Measurements from ENCODE around the gene HSPB1. TPM values are rescaled to one million over a fixed set of nuclear protein-coding genes. Genes with fewer than 3 reads are reported as not detected.

The HSPB1 gene
- total and polyA plus RNA-seq, 12 donors, result 1,266 to 6,886 (median 2,108) TPM

DNA sequence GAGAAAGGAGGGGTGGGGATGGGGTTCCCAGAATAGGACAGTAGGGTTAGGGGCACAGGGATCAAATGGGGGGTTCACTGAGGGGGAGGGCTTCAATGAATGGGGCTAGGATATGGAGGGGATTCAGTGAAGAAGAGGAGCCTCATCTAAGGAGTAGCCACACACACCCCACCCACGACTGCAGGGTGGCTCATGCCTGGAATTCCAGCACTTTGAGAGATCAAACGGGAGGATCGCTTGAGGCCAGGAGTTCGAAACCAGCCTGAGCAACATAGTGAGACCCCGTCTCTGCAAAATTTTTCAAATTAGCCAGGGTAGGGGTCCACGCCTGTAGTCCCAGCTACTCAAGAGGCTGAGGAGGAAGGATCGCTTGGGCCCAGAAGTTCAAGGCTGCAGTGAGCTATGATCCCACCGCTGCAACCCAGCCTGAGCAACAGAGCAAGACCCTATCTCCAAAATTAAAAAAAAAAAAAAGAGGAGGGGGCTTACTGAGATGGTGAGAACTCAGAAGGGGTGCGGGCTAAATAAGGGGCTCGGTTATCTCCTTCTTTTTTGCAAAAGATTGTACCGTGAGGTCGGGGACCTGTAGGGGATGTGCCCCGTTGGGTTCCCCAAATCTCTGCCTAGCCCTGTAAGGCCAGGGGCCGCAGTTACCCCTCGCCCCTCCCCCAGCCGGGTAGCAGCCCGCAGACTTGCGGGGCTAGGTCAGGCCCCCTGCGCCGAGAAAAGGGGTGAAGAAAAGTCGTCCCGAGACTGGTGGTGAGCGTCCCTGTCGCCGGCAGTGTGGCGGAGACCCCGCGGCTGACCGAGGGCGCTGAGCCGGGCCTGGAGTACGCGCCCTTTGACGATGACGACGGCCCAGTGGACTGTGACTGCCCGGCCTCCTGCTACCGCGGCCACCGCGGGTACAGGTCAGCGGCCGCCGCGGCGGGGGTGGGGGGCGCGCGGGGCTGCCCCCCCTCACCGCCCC, 43.1 kb upstream of the HSPB1 start:
- TF ChIP-seq, protein P1, sequence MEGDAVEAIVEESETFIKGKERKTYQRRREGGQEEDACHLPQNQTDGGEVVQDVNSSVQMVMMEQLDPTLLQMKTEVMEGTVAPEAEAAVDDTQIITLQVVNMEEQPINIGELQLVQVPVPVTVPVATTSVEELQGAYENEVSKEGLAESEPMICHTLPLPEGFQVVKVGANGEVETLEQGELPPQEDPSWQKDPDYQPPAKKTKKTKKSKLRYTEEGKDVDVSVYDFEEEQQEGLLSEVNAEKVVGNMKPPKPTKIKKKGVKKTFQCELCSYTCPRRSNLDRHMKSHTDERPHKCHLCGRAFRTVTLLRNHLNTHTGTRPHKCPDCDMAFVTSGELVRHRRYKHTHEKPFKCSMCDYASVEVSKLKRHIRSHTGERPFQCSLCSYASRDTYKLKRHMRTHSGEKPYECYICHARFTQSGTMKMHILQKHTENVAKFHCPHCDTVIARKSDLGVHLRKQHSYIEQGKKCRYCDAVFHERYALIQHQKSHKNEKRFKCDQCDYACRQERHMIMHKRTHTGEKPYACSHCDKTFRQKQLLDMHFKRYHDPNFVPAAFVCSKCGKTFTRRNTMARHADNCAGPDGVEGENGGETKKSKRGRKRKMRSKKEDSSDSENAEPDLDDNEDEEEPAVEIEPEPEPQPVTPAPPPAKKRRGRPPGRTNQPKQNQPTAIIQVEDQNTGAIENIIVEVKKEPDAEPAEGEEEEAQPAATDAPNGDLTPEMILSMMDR (IDR thresholded peaks at IDR 0.05), result no peak
- peaks cover 0 to 8% (median 6%) of the 10 kb centered on the region in 9 donors for H3K4me1 ChIP-seq
- ATAC-seq, result no peak
- H3K27me3 ChIP-seq, result peaks cover 0 to 57% (median 41%) of the 10 kb centered on the region in 7 donors
- intact Hi-C loops (cut with DNase I), result loop anchor here in 4 of 10 donors (5.0 kb wide), 2 partner anchors 77 to 82 kb away; no protein-coding TSS in a partner anchor
- no peaks in the 10 kb centered on the region for H3K9me3 ChIP-seq
- DNase-seq, result no peak
- peak overlapping the region in 9 of 10 donors; percentile 14 to 38 (median 32) for H3K4me3 ChIP-seq
- H3K27ac ChIP-seq, result no peak overlapping the region
- 12 to 13% methylated on average over 50 of the region's 50 CpGs for WGBS, 2 donors
- H3K36me3 ChIP-seq, result no peaks in the 10 kb centered on the region

DNA sequence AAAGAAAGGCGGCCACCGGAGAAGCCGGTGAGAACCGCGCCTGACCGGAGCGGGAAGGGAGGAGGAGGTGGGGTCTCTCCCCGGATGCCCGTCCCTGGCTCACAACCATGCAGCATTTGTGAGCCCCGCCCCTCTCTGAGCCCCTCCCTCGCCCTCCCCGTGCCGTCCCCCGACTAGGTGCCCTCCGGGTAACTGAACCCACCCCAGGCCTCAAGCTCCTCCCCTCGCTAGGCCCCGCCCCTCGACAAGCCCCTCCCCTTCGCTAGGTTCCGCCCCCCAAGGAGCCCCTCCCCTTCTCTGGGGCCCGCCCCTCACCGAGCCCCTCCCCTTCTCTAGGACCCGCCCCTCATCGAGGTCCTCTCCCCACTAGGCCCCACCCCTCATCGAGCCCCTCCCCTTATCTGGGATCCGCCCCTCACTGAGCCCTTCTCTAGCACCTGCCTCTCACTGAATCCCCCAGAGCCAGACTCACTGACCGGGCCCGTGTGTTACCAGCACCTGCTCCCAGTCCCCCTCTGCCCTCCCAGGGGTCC, 42.2 kb upstream of the HSPB1 start:
- TF ChIP-seq, protein P1 (IDR thresholded peaks at IDR 0.05), result no peak
- peaks cover 0 to 56% (median 41%) of the 10 kb centered on the region in 7 donors for H3K27me3 ChIP-seq
- ATAC-seq (peak in 5 of 8 donors; percentile 8 to 48 (median 26)), DNase-seq (no peak)
- WGBS, 2 donors, result 2 to 4% methylated on average over 21 to 26 of the region's 28 CpGs
- no peak overlapping the region for H3K27ac ChIP-seq
- H3K9me3 ChIP-seq, result no peaks in the 10 kb centered on the region
- peaks cover 0 to 8% (median 6%) of the 10 kb centered on the region in 9 donors for H3K4me1 ChIP-seq
- no peaks in the 10 kb centered on the region for H3K36me3 ChIP-seq
- intact Hi-C loops (cut with DNase I), result loop anchor here in 4 of 10 donors (5.0 kb wide), 2 partner anchors 78 to 83 kb away; no protein-coding TSS in a partner anchor
- peak overlapping the region in 9 of 10 donors; percentile 14 to 38 (median 32) for H3K4me3 ChIP-seq

DNA sequence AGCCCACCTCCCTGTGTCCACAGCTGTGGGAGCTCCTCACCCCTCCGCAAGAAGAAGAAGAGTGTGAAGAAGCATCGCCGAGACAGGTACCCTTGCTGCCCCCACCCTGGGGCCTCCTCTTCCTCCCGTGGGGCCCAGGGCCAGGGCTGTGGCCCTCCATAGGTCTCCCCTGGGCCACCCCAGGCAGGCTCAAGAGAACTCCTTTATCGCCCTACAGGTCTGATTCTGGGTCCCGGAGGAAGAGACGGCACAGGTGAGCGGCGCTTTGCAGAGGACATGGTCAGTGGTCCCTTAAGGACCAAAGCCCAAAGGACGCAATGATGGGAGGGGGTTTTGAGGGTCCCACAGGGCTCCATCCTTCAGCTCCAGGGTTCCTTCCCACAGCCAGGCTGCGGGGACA, 41.1 kb upstream of the HSPB1 start:
- DNase-seq (no peak), ATAC-seq (no peak)
- WGBS, 2 donors, result 83 to 86% methylated on average over 11 of the region's 11 CpGs
- H3K27me3 ChIP-seq, result peaks cover 0 to 53% (median 43%) of the 10 kb centered on the region in 7 donors
- intact Hi-C loops (cut with DNase I), result loop anchor here in 4 of 10 donors (5.0 kb wide), 2 partner anchors 79 to 84 kb away; no protein-coding TSS in a partner anchor
- no peaks in the 10 kb centered on the region for H3K9me3 ChIP-seq
- no peak overlapping the region for H3K27ac ChIP-seq
- no peaks in the 10 kb centered on the region for H3K36me3 ChIP-seq
- TF ChIP-seq, protein P1 (IDR thresholded peaks at IDR 0.05), result no peak
- H3K4me1 ChIP-seq, result peaks cover 0 to 8% (median 6%) of the 10 kb centered on the region in 9 donors
- no peak overlapping the region for H3K4me3 ChIP-seq

DNA sequence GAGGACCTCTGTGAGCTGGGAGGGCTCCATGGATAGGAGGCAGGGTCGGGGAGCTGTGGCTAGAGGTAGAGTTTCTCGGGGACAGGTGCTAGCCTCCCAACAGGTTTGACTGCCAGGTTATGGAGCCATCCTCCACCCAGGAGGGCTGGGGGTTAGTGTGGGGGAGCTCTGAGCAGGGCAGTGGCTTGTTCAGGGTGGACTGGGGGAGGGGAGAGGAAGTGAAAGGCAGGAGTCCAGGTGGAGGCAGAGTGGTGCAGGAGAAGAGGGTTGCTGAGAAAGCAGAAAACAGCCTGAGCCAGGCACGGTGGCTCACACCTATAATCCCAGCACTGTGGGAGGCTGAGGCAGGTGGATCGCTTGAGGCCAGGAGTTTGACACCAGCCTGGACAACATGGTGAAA, 40.5 kb upstream of the HSPB1 start:
- WGBS, 2 donors, result 53 to 59% methylated on average over 4 of the region's 4 CpGs
- H3K27me3 ChIP-seq, result peaks cover 4 to 56% (median 43%) of the 10 kb centered on the region in 7 donors
- H3K9me3 ChIP-seq, result no peaks in the 10 kb centered on the region
- H3K36me3 ChIP-seq, result no peaks in the 10 kb centered on the region
- TF ChIP-seq, protein P1 (IDR thresholded peaks at IDR 0.05), result no peak
- no peak for ATAC-seq
- H3K4me1 ChIP-seq, result peaks cover 0 to 10% (median 9%) of the 10 kb centered on the region in 9 donors
- intact Hi-C loops (cut with DNase I), result loop anchor here in 4 of 10 donors (5.0 kb wide), 2 partner anchors 80 to 85 kb away; no protein-coding TSS in a partner anchor
- H3K4me3 ChIP-seq, result no peak overlapping the region
- no peak for DNase-seq
- no peak overlapping the region for H3K27ac ChIP-seq
